ENCODE measurements around the gene ARMC8. TPM values are rescaled to one million over a fixed set of nuclear protein-coding genes. Genes with fewer than 3 reads are reported as not detected.

The ARMC8 gene
- total and polyA plus RNA-seq, 2 of the 8 experiments (the other 6 are each of a cell fraction or from before 2014, with no cell fraction given) = 47.3 to 58.5 TPM

DNA sequence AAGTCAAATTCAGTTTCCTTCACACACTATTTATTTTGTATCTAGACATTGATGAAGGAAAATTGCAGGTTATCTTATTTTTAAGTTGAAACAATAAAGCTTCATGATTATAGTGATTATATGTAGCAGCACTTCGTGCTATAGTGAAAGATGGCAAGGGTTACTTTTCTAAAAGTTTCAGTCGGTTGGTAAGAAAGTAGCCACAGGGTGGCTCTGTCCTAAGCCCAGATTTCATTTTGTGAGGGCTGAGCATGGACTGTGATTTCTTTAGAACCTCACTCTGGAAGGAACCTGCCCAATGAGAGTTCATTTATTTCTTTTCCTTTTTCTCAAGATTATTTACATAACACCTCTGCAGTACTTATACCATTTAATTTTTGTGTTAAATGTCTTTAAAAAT, 76.0 kb downstream of the ARMC8 start:
- FAIRE-seq = no peak
- Histone ChIP-seq H2AK5ac (ENCODE audit: low read depth, low read length) (no peak overlapping the region), H3K23me2 (ENCODE audit: low read depth, low read length) (no peaks in the 10 kb centered on the region), H3K36me3 (ENCODE audit: control insufficient read depth in 2 of 4, insufficient read depth in 4 of 4, low read length in 3 of 4) (peaks cover 0 to 6% (median 2%) of the 10 kb centered on the region in 4 experiments; a peak in 5 of 8 replicates), H3K4ac (replicated peaks; ENCODE audit: insufficient read length, low read depth, low read length) (no peak overlapping the region), H2BK12ac (ENCODE audit: low read depth, low read length) (no peak overlapping the region), H2BK5ac (ENCODE audit: low read depth, low read length) (no peak overlapping the region), H2AFZ (ENCODE audit: low read length) (no peak overlapping the region), H3K4me1 (replicated peaks in 1 of 4; ENCODE audit: control insufficient read depth in 3 of 4, insufficient read depth in 4 of 4, low read length in 3 of 4) (no peaks in the 10 kb centered on the region), H4K8ac (ENCODE audit: extremely low read depth, insufficient read depth, low read length) (no peak overlapping the region), H3K4me3 (ENCODE audit: extremely low read depth in 1 of 4, insufficient read depth in 2 of 4, low read depth in 3 of 4, low read length in 4 of 4) (no peak overlapping the region), H4K20me1 (replicated peaks in 1 of 2; ENCODE audit: control insufficient read depth in 1 of 2, insufficient read depth in 2 of 2, low read length in 2 of 2) (no peaks in the 10 kb centered on the region), H3K27ac (ENCODE audit: low read depth, low read length) (no peak overlapping the region), H3K18ac (ENCODE audit: extremely low read depth, low read length) (no peak overlapping the region), H3K23ac (ENCODE audit: insufficient read length) (no peak overlapping the region), H3K4me2 (ENCODE audit: insufficient read depth in 1 of 2, low read depth in 2 of 2, low read length in 2 of 2) (no peak overlapping the region), H3K27me3 (replicated peaks in 1 of 4; ENCODE audit: control insufficient read depth in 3 of 4, extremely low read depth in 1 of 4, insufficient read depth in 3 of 4, low read length in 3 of 4) (no peaks in the 10 kb centered on the region), H2BK20ac (ENCODE audit: low read length) (no peak overlapping the region), H4K91ac (replicated peaks; ENCODE audit: insufficient read length, low read length) (no peak overlapping the region), H2BK15ac (ENCODE audit: low read length) (no peak overlapping the region), H3K56ac (replicated peaks; ENCODE audit: insufficient read length, low read depth, low read length) (no peak overlapping the region), H3K14ac (ENCODE audit: insufficient read length) (no peak overlapping the region), H4K5ac (ENCODE audit: insufficient read length, low read depth, low read length) (no peak overlapping the region), H3K9ac (replicated peaks in 1 of 4; ENCODE audit: extremely low read depth in 1 of 4, low read depth in 3 of 4, low read length in 3 of 4) (no peak overlapping the region), H3K79me2 (ENCODE audit: control insufficient read depth in 1 of 2, insufficient read depth in 2 of 2, low read length in 2 of 2) (no peaks in the 10 kb centered on the region), H3K79me1 (ENCODE audit: low read depth, low read length) (no peaks in the 10 kb centered on the region), H2BK120ac (replicated peaks; ENCODE audit: low read depth, low read length) (no peak overlapping the region), H3K9me3 (ENCODE audit: insufficient read depth in 2 of 2, low read depth in 1 of 2, low read length in 1 of 2) (no peaks in the 10 kb centered on the region)
- ChIA-PET CTCF (ENCODE audit: partially characterized antibody) (interaction anchor here (0.6 to 1.8 kb wide), 10 partner anchors 8 to 148 kb away, joined by 3 to 7 read pairs (median 4); no protein-coding TSS in a partner anchor), POLR2A (ENCODE audit: partially characterized antibody) (interaction anchor here (0.6 to 1.4 kb wide), 3 partner anchors 9 to 89 kb away, joined by 3 to 4 read pairs (median 4); no protein-coding TSS in a partner anchor)
- no peak for DNase-seq (ENCODE audit: low read depth in 1 of 2, low spot score in 2 of 2)
- peak in 1 of 2 experiments; percentile 31; a peak in 1 of 4 replicates for TF ChIP-seq RAD21 (IDR thresholded peaks at IDR 0.05 in 1 of 2, conservative IDR thresholded peaks at IDR 0.05 in 1 of 2; ENCODE audit: low read depth in 2 of 2, low read length in 2 of 2)
- TF ChIP-seq, protein P1, sequence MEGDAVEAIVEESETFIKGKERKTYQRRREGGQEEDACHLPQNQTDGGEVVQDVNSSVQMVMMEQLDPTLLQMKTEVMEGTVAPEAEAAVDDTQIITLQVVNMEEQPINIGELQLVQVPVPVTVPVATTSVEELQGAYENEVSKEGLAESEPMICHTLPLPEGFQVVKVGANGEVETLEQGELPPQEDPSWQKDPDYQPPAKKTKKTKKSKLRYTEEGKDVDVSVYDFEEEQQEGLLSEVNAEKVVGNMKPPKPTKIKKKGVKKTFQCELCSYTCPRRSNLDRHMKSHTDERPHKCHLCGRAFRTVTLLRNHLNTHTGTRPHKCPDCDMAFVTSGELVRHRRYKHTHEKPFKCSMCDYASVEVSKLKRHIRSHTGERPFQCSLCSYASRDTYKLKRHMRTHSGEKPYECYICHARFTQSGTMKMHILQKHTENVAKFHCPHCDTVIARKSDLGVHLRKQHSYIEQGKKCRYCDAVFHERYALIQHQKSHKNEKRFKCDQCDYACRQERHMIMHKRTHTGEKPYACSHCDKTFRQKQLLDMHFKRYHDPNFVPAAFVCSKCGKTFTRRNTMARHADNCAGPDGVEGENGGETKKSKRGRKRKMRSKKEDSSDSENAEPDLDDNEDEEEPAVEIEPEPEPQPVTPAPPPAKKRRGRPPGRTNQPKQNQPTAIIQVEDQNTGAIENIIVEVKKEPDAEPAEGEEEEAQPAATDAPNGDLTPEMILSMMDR (IDR thresholded peaks at IDR 0.05; ENCODE audit: control extremely low read depth in 1 of 3, insufficient read depth in 1 of 3, low read depth in 1 of 3, low read length in 3 of 3) = peak in 1 of 3 experiments; percentile 20; a peak in 1 of 4 replicates
- TF ChIP-seq BCL11A (IDR thresholded peaks at IDR 0.05; ENCODE audit: low read depth in 2 of 2, low read length in 2 of 2) = no peak
- 77% methylated on average over 2 of the region's 2 CpGs; no CpG with 5 or more reads in 1 of the 2 experiments for WGBS, 2 experiments (ENCODE audit: extremely low coverage in 1 of 2, insufficient coverage in 1 of 2, insufficient read length in 1 of 2, insufficient replicate concordance in 2 of 2, low coverage in 1 of 2, low lambda C conversion rate in 2 of 2, missing lambda C conversion rate in 1 of 2)

All from H1 (cell line).